HEK293 (cell line): ENCODE data around the gene REN.

Experiments used
- CTCF ChIA-PET: fragments of 350-600 bp; formaldehyde crosslinking; extraction: SDS; loops from one replicate; lab custom pipeline; 2021; ENCODE audit warnings: antibody characterized with exemption; lab: Yijun Ruan, JAX
- POLR2A ChIA-PET: fragments of 300-600 bp; formaldehyde crosslinking; extraction: SDS; loops from one replicate; lab custom pipeline; 2020; ENCODE audit warnings: antibody characterized with exemption, inconsistent platforms; lab: Yijun Ruan, JAX
- H3K27ac ChIP-seq: fragments of 200-500 bp; sonication (Bioruptor generic); 2 replicates; pipeline ENCODE4 v1.5.1; 2014; ENCODE audit warnings: low read depth, low read length, control low read depth, inconsistent platforms; ENCODE audit errors: extremely low read depth
- H3K36me3 ChIP-seq, 2 experiments: fragments of 200-500 bp in 1 of 2; sonication (Bioruptor generic) in 1 of 2; 1 replicate in 1 of 2; 2 replicates in 1 of 2; pipeline ENCODE4 v1.5.1; 2014 to 2017; ENCODE audit warnings: inconsistent platforms in 2 of 2, low read length in 2 of 2; ENCODE audit not compliant: control insufficient read depth in 2 of 2, insufficient read depth in 1 of 2
- H3K4me1 ChIP-seq: fragments of 200-500 bp; sonication (Bioruptor generic); 2 replicates; pipeline ENCODE4 v1.5.1; 2014; ENCODE audit warnings: mild to moderate bottlenecking, low read length, inconsistent platforms; ENCODE audit not compliant: control insufficient read depth, insufficient read depth
- H3K4me3 ChIP-seq: 2 replicates; pipeline ENCODE4 v1.5.1; 2011; ENCODE audit warnings: low read depth, mild to moderate bottlenecking, control low read depth, low read length, moderate library complexity
- H3K9me3 ChIP-seq: fragments of 200-500 bp; sonication (Bioruptor generic); 2 replicates; pipeline ENCODE4 v1.5.1; 2014; ENCODE audit warnings: low read depth, low read length, inconsistent platforms; ENCODE audit not compliant: control insufficient read depth, insufficient read depth
- GLIS1 ChIP-seq: fragments of 450-650 bp; formaldehyde crosslinking; IDR thresholded peaks from 2 replicates; pipeline ENCODE4 v1.5.1; 2016; ENCODE audit warnings: missing biosample characterization, missing genetic modification characterization
- PATZ1 ChIP-seq: fragments of 450-650 bp; formaldehyde crosslinking; IDR thresholded peaks from 2 replicates; pipeline ENCODE4 v1.5.1; 2016; ENCODE audit warnings: missing biosample characterization, missing genetic modification characterization
- REST ChIP-seq: fragments of 450-650 bp; formaldehyde crosslinking; IDR thresholded peaks from 2 replicates; pipeline ENCODE4 v1.5.1; 2016; ENCODE audit warnings: missing biosample characterization, missing genetic modification characterization
- YY2 ChIP-seq: fragments of 450-650 bp; formaldehyde crosslinking; IDR thresholded peaks from 2 replicates; pipeline ENCODE4 v1.5.1; 2016; ENCODE audit warnings: missing biosample characterization, missing genetic modification characterization
- ZBTB10 ChIP-seq: fragments of 450-650 bp; formaldehyde crosslinking; IDR thresholded peaks from 2 replicates; pipeline ENCODE4 v1.5.1; 2016; ENCODE audit warnings: missing biosample characterization, missing genetic modification characterization
- ZFP41 ChIP-seq: fragments of 450-650 bp; formaldehyde crosslinking; IDR thresholded peaks from 2 replicates; pipeline ENCODE4 v1.5.1; 2016; ENCODE audit warnings: missing biosample characterization, missing genetic modification characterization, borderline replicate concordance
- ZNF138 ChIP-seq: fragments of 450-650 bp; formaldehyde crosslinking; IDR thresholded peaks from 2 replicates; pipeline ENCODE4 v1.5.1; 2016; ENCODE audit warnings: missing biosample characterization, missing genetic modification characterization, borderline replicate concordance
- ZNF354C ChIP-seq: fragments of 450-650 bp; formaldehyde crosslinking; IDR thresholded peaks from 2 replicates; pipeline ENCODE4 v1.5.1; 2016; ENCODE audit warnings: missing biosample characterization, missing genetic modification characterization, low read depth, borderline replicate concordance
- ZNF544 ChIP-seq: fragments of 450-650 bp; formaldehyde crosslinking; IDR thresholded peaks from 2 replicates; pipeline ENCODE4 v1.5.0; 2017; ENCODE audit warnings: missing biosample characterization, missing genetic modification characterization
- ZNF610 ChIP-seq: fragments of 450-650 bp; formaldehyde crosslinking; IDR thresholded peaks from 2 replicates; pipeline ENCODE4 v1.5.1; 2016; ENCODE audit warnings: missing biosample characterization, missing genetic modification characterization, borderline replicate concordance
- ZNF624 ChIP-seq: fragments of 450-650 bp; formaldehyde crosslinking; IDR thresholded peaks from 2 replicates; pipeline ENCODE4 v1.5.1; 2017; ENCODE audit warnings: missing biosample characterization, missing genetic modification characterization
- ZNF639 ChIP-seq: fragments of 450-650 bp; formaldehyde crosslinking; IDR thresholded peaks from 2 replicates; pipeline ENCODE4 v1.5.1; 2016; ENCODE audit warnings: missing biosample characterization, missing genetic modification characterization
- ZNF692 ChIP-seq: fragments of 450-650 bp; formaldehyde crosslinking; IDR thresholded peaks from 2 replicates; pipeline ENCODE4 v1.5.1; 2016; ENCODE audit warnings: missing biosample characterization, missing genetic modification characterization
- ZNF76 ChIP-seq: fragments of 450-650 bp; formaldehyde crosslinking; IDR thresholded peaks from 2 replicates; pipeline ENCODE4; 2016; ENCODE audit warnings: low read depth, missing biosample characterization, missing genetic modification characterization, borderline replicate concordance
- ZNF777 ChIP-seq: fragments of 450-650 bp; formaldehyde crosslinking; IDR thresholded peaks from 2 replicates; pipeline ENCODE4 v1.5.1; 2017; ENCODE audit warnings: missing biosample characterization, missing genetic modification characterization, borderline replicate concordance
- ZSCAN4 ChIP-seq: fragments of 450-650 bp; formaldehyde crosslinking; IDR thresholded peaks from 2 replicates; pipeline ENCODE4 v1.5.1; 2017; ENCODE audit warnings: missing biosample characterization, missing genetic modification characterization

The REN gene

GRCh38 chr1:204196068-204196795 lies 30.1 kb upstream of the REN start, which contains the start of gene KISS1 (continued):
- TF ChIP-seq ZNF639 (no peak), PATZ1 (no peak), ZFP41 (tag by site-specific recombination) (no peak), ZNF544 (tag by site-specific recombination) (no peak)

GRCh38 chr1:204194771-204195170 lies 28.6 kb upstream of the REN start:
- Histone ChIP-seq H3K4me1 (no peaks in the 10 kb centered on the region), H3K4me3 (no peak overlapping the region), H3K27ac (no peak overlapping the region), H3K36me3 (no peaks in the 10 kb centered on the region), H3K9me3 (no peaks in the 10 kb centered on the region)
- ChIA-PET POLR2A (no interaction called here), CTCF (interaction anchor here (1.8 kb wide), 1 partner anchor 12 kb away, joined by 5 read pairs; no protein-coding TSS in a partner anchor)
- TF ChIP-seq YY2 (tag by site-specific recombination) = no peak
- no peak for TF ChIP-seq REST (tag by site-specific recombination)
- TF ChIP-seq ZBTB10 = no peak

GRCh38 chr1:204194080-204194479 lies 27.9 kb upstream of the REN start:
- TF ChIP-seq ZNF76 (tag by site-specific recombination) (no peak), ZSCAN4 (tag by site-specific recombination) (no peak), ZNF777 (tag by site-specific recombination) (no peak), GLIS1 (tag by site-specific recombination) (no peak), ZNF624 (tag by site-specific recombination) (no peak), ZNF138 (tag by site-specific recombination) (no peak), ZNF610 (tag by site-specific recombination) (no peak), ZNF692 (tag by site-specific recombination) (no peak), ZNF354C (no peak)
- Histone ChIP-seq H3K36me3 (no peaks in the 10 kb centered on the region), H3K27ac (no peak overlapping the region), H3K4me3 (no peak overlapping the region), H3K4me1 (no peaks in the 10 kb centered on the region), H3K9me3 (no peaks in the 10 kb centered on the region)
- ChIA-PET CTCF (interaction anchor here (0.6 to 1.8 kb wide), 2 partner anchors 13 to 30 kb away, joined by 3 to 5 read pairs; no protein-coding TSS in a partner anchor), POLR2A (no interaction called here)
